ENCODE results near the gene NCAM1.

- no peak for TF ChIP-seq CTCF (IDR thresholded peaks at IDR 0.05)
- TF ChIP-seq POLR2A (IDR thresholded peaks at IDR 0.05) = no peak
These were observed 294.5 kb downstream of the NCAM1 start for GRCh38 chr11:113255741-113256140.

Data from vagina (tissue), 2 donors.